Measurements from ENCODE around the gene RHBDD2. TPM values are rescaled to one million over a fixed set of nuclear protein-coding genes. Genes with fewer than 3 reads are reported as not detected.

Gene RHBDD2
- total RNA-seq, 1 donor: 27.5 TPM

- peaks cover 10% of the 10 kb centered on the region for H3K4me1 ChIP-seq (ENCODE audit: insufficient read depth, low read length)
- H3K9me3 ChIP-seq (ENCODE audit: low read depth, low read length): no peaks in the 10 kb centered on the region
- no peak overlapping the region for H3K27ac ChIP-seq (ENCODE audit: low read depth, low read length)
- TF ChIP-seq, protein P1, sequence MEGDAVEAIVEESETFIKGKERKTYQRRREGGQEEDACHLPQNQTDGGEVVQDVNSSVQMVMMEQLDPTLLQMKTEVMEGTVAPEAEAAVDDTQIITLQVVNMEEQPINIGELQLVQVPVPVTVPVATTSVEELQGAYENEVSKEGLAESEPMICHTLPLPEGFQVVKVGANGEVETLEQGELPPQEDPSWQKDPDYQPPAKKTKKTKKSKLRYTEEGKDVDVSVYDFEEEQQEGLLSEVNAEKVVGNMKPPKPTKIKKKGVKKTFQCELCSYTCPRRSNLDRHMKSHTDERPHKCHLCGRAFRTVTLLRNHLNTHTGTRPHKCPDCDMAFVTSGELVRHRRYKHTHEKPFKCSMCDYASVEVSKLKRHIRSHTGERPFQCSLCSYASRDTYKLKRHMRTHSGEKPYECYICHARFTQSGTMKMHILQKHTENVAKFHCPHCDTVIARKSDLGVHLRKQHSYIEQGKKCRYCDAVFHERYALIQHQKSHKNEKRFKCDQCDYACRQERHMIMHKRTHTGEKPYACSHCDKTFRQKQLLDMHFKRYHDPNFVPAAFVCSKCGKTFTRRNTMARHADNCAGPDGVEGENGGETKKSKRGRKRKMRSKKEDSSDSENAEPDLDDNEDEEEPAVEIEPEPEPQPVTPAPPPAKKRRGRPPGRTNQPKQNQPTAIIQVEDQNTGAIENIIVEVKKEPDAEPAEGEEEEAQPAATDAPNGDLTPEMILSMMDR (IDR thresholded peaks at IDR 0.05; ENCODE audit: extremely low read depth, low read depth, low read length): no peak
- no peak overlapping the region for H3K4me3 ChIP-seq (ENCODE audit: insufficient read depth, low read length)
- no peaks in the 10 kb centered on the region for H3K27me3 ChIP-seq (ENCODE audit: insufficient read depth, low read length)
- H4K20me1 ChIP-seq (ENCODE audit: insufficient read depth, low read length): peaks cover 25% of the 10 kb centered on the region
- H3K79me2 ChIP-seq (ENCODE audit: insufficient read depth, low read length): peaks cover 28% of the 10 kb centered on the region
- H2AFZ ChIP-seq (ENCODE audit: low read length): no peak overlapping the region
- DNase-seq (ENCODE audit: insufficient read length, low spot score, missing footprints): no peak
- H3K36me3 ChIP-seq (ENCODE audit: insufficient read depth, low read length): peaks cover 53% of the 10 kb centered on the region
- H3K4me2 ChIP-seq (ENCODE audit: insufficient read depth, low read length): no peak overlapping the region
Measured at GRCh38 chr7:75884476-75884875, 5.6 kb downstream of the RHBDD2 start.

DNA sequence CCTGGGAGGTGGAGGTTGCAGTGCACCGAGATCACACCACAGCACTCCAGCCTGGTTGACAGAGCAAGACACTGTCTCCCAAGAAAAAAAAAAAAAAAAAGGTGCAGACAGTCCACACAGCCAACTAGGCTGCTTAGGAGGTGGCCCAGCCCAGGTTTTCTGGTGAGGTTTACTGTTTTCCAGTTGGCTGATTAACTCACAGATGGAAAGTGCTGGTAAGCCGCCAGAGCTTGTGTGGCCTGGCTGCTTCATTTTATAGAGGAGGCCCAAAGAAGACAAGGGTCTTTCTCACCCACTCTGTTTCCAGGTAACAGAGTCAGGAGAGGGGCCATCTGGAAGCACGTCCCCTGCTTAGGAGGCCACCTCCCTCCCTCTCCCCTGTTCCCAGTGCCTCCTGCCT, 6.2 kb downstream of the RHBDD2 start:
- H3K27ac ChIP-seq (ENCODE audit: low read depth, low read length): no peak overlapping the region
- peaks cover 28% of the 10 kb centered on the region for H4K20me1 ChIP-seq (ENCODE audit: insufficient read depth, low read length)
- peaks cover 22% of the 10 kb centered on the region for H3K79me2 ChIP-seq (ENCODE audit: insufficient read depth, low read length)
- peaks cover 10% of the 10 kb centered on the region for H3K4me1 ChIP-seq (ENCODE audit: insufficient read depth, low read length)
- H3K9me3 ChIP-seq (ENCODE audit: low read depth, low read length): no peaks in the 10 kb centered on the region
- H3K4me2 ChIP-seq (ENCODE audit: insufficient read depth, low read length): no peak overlapping the region
- TF ChIP-seq, protein P1 (IDR thresholded peaks at IDR 0.05; ENCODE audit: extremely low read depth, low read depth, low read length): no peak
- no peak overlapping the region for H3K4me3 ChIP-seq (ENCODE audit: insufficient read depth, low read length)
- H2AFZ ChIP-seq (ENCODE audit: low read length): no peak overlapping the region
- no peaks in the 10 kb centered on the region for H3K27me3 ChIP-seq (ENCODE audit: insufficient read depth, low read length)
- no peak for DNase-seq (ENCODE audit: insufficient read length, low spot score, missing footprints)
- H3K36me3 ChIP-seq (ENCODE audit: insufficient read depth, low read length): peaks cover 53% of the 10 kb centered on the region

DNA sequence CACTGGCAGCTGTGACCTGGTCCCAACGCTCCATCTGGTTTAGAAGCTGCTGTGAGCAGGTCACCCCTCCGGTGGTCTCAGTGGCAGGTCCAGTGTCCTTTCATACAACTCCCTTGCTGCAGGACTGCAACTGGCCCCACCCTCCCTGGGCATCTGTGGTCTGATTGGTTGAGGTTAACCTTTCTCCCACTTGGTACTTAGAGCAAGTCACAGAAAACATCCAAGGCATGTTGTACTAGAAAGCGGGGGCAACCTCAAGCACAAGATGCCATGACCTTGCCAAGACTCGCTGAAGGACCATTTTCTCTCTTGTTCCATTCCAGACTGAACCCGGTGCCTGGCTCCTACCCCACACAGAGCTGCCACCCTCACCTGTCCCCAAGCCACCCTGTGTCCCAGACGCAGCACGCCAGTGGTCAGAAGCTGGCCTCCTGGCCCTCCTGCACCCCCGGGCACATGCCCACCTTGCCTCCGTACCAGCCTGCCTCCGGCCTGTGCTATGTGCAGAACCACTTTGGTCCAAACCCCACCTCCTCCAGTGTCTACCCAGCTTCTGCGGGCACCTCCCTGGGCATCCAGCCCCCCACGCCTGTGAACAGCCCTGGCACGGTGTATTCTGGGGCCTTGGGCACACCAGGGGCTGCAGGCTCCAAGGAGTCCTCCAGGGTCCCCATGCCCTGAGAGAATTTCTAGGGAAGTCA, 9.0 kb downstream of the RHBDD2 start:
- TF ChIP-seq, protein P1 (IDR thresholded peaks at IDR 0.05; ENCODE audit: extremely low read depth, low read depth, low read length): no peak
- H3K27me3 ChIP-seq (ENCODE audit: insufficient read depth, low read length): no peaks in the 10 kb centered on the region
- H3K4me1 ChIP-seq (ENCODE audit: insufficient read depth, low read length): peaks cover 7% of the 10 kb centered on the region
- no peak overlapping the region for H3K27ac ChIP-seq (ENCODE audit: low read depth, low read length)
- peaks cover 18% of the 10 kb centered on the region for H4K20me1 ChIP-seq (ENCODE audit: insufficient read depth, low read length)
- H3K4me3 ChIP-seq (ENCODE audit: insufficient read depth, low read length): no peak overlapping the region
- no peak overlapping the region for H2AFZ ChIP-seq (ENCODE audit: low read length)
- no peak for DNase-seq (ENCODE audit: insufficient read length, low spot score, missing footprints)
- H3K36me3 ChIP-seq (ENCODE audit: insufficient read depth, low read length): peaks cover 34% of the 10 kb centered on the region
- H3K4me2 ChIP-seq (ENCODE audit: insufficient read depth, low read length): no peak overlapping the region
- peaks cover 2% of the 10 kb centered on the region for H3K79me2 ChIP-seq (ENCODE audit: insufficient read depth, low read length)
- no peaks in the 10 kb centered on the region for H3K9me3 ChIP-seq (ENCODE audit: low read depth, low read length)

GRCh38 chr7:75888464-75889222, 9.8 kb downstream of the RHBDD2 start:
- TF ChIP-seq, protein P1 (IDR thresholded peaks at IDR 0.05; ENCODE audit: extremely low read depth, low read depth, low read length): no peak
- Histone ChIP-seq H4K20me1 (ENCODE audit: insufficient read depth, low read length) (peaks cover 16% of the 10 kb centered on the region), H3K27me3 (ENCODE audit: insufficient read depth, low read length) (no peaks in the 10 kb centered on the region), H3K4me2 (ENCODE audit: insufficient read depth, low read length) (no peak overlapping the region), H2AFZ (ENCODE audit: low read length) (no peak overlapping the region), H3K27ac (ENCODE audit: low read depth, low read length) (no peak overlapping the region), H3K4me1 (ENCODE audit: insufficient read depth, low read length) (peaks cover 7% of the 10 kb centered on the region), H3K4me3 (ENCODE audit: insufficient read depth, low read length) (no peak overlapping the region), H3K36me3 (ENCODE audit: insufficient read depth, low read length) (peaks cover 26% of the 10 kb centered on the region), H3K9me3 (ENCODE audit: low read depth, low read length) (no peaks in the 10 kb centered on the region), H3K79me2 (ENCODE audit: insufficient read depth, low read length) (no peaks in the 10 kb centered on the region)
- no peak for DNase-seq (ENCODE audit: insufficient read length, low spot score, missing footprints)
